Uterus (tissue), 4 donors: ENCODE data around the gene CAMK2N1. TPM values are rescaled to one million over a fixed set of nuclear protein-coding genes. Genes with fewer than 3 reads are reported as not detected.

ENCODE experiments used
- DNase-seq, 2 donors: peaks; one replicate each; pipeline ENCODE4 v3.0.0-alpha.2; 2019 to 2020
- H3K27ac ChIP-seq, 2 donors: fragments of 200-600 bp; sonication (generic); 1 replicate in 1 of 2; 2 replicates in 1 of 2; pipeline ENCODE4 v1.5.1; 2016 to 2018
- H3K27me3 ChIP-seq, 2 donors: fragments of 200-600 bp; sonication (generic); one replicate each; pipeline ENCODE4 v1.5.1; 2018 to 2019; ENCODE audit warnings: control low read depth in 1 of 2
- H3K36me3 ChIP-seq, 2 donors: fragments of 200-600 bp; sonication (generic); one replicate each; pipeline ENCODE4 v1.5.1; 2019; ENCODE audit warnings: control low read depth in 1 of 2
- H3K4me1 ChIP-seq, 2 donors: fragments of 200-600 bp; sonication (generic); one replicate each; pipeline ENCODE4 v1.5.1; 2018 to 2019; ENCODE audit warnings: control low read depth in 1 of 2
- H3K4me3 ChIP-seq, 2 donors: fragments of 200-600 bp; sonication (generic); 1 replicate in 1 of 2; 2 replicates in 1 of 2; pipeline ENCODE4 v1.5.1; 2018 to 2019; ENCODE audit warnings: mild to moderate bottlenecking in 1 of 2
- H3K9me3 ChIP-seq, 2 donors: fragments of 200-600 bp; sonication (generic); one replicate each; pipeline ENCODE4 v1.5.1; 2019; ENCODE audit warnings: control low read depth in 1 of 2
- POLR2A ChIP-seq, 2 donors: fragments of 450-650 bp; IDR thresholded peaks; one replicate each; pipeline ENCODE4 v1.6.1; 2016; ENCODE audit warnings: antibody characterized with exemption in 2 of 2, mild to moderate bottlenecking in 1 of 2, moderate library complexity in 1 of 2
- intact Hi-C: fragments of 100-400 bp; cut with DNase I; formaldehyde crosslinking; loops from one replicate; pipeline ENCODE4 v1.15.1; 2023; ENCODE audit warnings: low total_unique reads
- total RNA-seq, 4 donors: library from RNA; depleted of rRNA in 3 of 4; stranded (reverse); fragments of >200 nt in 3 of 4; gene quantifications; one replicate each; pipeline versions ENCODE4 v1.1.0 to v1.2.4, GENCODE V29; 2014 to 2023
- TF ChIP-seq, protein P1 (sequence below), 4 experiments: fragments of 200-600 bp in 2 of 4; fragments of 450-650 bp in 2 of 4; sonication (generic) in 2 of 4; IDR thresholded peaks; one replicate each; pipeline ENCODE4 v1.5.1; 2016 to 2019; ENCODE audit warnings: antibody characterized with exemption in 4 of 4, mild to moderate bottlenecking in 2 of 4, moderate library complexity in 1 of 4
- donor health status: DM: yes; HTN: yes; CAD: no.

CAMK2N1 gene
- total RNA-seq, 4 donors from 2014 or later: 12.6 to 37.3 (median 19.4) TPM

DNA sequence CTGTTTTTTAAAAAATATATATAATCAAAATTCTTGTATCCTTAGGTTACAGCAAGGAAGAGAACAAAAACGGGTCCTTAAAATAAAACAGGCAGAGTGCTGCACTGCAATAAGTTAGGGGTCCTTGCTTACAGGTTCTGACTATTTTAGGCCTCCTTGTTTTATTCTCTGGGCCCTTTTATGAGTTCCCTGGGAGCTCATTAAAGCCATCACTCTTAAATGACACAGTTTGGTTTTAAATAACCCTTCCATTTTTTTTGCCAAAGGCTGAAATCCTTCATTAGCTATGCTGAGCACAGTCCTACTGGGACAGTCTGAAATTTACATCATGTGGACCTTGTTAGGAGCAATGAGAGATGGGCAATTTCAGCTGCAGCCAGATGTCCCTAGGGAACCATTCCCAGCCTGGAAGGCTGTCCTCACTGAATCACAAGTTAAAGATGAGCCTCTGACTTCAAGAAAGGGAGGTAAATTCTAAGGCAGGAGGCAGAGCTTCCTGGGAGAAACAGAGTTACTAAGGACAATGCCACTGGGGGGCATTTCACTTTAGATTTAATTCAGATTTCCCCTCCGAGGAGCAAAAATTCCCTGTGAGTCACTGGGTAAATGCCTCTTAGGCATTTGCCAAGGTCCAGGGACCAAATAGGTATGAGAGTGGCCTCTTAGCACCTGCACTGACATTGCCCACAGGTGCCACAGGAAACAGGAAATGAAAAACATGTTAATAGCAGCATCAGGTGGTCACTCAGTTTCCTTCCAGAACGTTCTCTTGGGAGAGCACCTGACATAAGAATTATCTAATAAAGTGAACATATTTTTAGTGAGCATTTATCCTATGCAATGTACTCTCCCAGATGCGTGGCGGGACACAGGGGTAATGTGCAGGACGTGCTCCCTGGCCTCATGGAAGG is 25.8 kb upstream of the CAMK2N1 start:
- no peak for TF ChIP-seq POLR2A (IDR thresholded peaks at IDR 0.05)
- TF ChIP-seq, protein P1, sequence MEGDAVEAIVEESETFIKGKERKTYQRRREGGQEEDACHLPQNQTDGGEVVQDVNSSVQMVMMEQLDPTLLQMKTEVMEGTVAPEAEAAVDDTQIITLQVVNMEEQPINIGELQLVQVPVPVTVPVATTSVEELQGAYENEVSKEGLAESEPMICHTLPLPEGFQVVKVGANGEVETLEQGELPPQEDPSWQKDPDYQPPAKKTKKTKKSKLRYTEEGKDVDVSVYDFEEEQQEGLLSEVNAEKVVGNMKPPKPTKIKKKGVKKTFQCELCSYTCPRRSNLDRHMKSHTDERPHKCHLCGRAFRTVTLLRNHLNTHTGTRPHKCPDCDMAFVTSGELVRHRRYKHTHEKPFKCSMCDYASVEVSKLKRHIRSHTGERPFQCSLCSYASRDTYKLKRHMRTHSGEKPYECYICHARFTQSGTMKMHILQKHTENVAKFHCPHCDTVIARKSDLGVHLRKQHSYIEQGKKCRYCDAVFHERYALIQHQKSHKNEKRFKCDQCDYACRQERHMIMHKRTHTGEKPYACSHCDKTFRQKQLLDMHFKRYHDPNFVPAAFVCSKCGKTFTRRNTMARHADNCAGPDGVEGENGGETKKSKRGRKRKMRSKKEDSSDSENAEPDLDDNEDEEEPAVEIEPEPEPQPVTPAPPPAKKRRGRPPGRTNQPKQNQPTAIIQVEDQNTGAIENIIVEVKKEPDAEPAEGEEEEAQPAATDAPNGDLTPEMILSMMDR (IDR thresholded peaks at IDR 0.05): no peak

GRCh38 chr1:20508411-20508771 is 22.4 kb upstream of the CAMK2N1 start:
- Histone ChIP-seq H3K36me3 (no peaks in the 10 kb centered on the region), H3K27ac (peak overlapping the region; percentile 72 to 81), H3K27me3 (no peaks in the 10 kb centered on the region), H3K9me3 (no peaks in the 10 kb centered on the region), H3K4me1 (peaks cover 0 to 3% of the 10 kb centered on the region in 2 donors), H3K4me3 (peak overlapping the region; percentile 69 to 73)
- intact Hi-C loops: no loop called here
- no peak for TF ChIP-seq POLR2A (IDR thresholded peaks at IDR 0.05)
- TF ChIP-seq, protein P1 (IDR thresholded peaks at IDR 0.05): no peak
- DNase-seq: no peak

More for the DNA sequence above, 25.8 kb upstream of the CAMK2N1 start:
- H3K4me3 ChIP-seq: no peak overlapping the region
- DNase-seq: no peak
- intact Hi-C loops: no loop called here
- peaks cover 0 to 3% of the 10 kb centered on the region in 2 donors for H3K4me1 ChIP-seq
- H3K36me3 ChIP-seq: no peaks in the 10 kb centered on the region
- H3K27ac ChIP-seq: no peak overlapping the region
- no peaks in the 10 kb centered on the region for H3K9me3 ChIP-seq
- no peaks in the 10 kb centered on the region for H3K27me3 ChIP-seq

- Histone ChIP-seq H3K9me3 (no peaks in the 10 kb centered on the region), H3K36me3 (no peaks in the 10 kb centered on the region), H3K4me3 (peak within 1 kb of the TSS; percentile 69 to 73), H3K4me1 (peaks cover 0 to 3% of the 10 kb centered on the region in 2 donors), H3K27me3 (no peaks in the 10 kb centered on the region), H3K27ac (peak within 1 kb of the TSS; percentile 72 to 81)
- peak; percentile 95 for DNase-seq
- intact Hi-C loops: no loop called here
- TF ChIP-seq, protein P1 (IDR thresholded peaks at IDR 0.05): peak in 1 of 4 experiments; percentile 19
- TF ChIP-seq POLR2A (IDR thresholded peaks at IDR 0.05): peak in 1 of 2 donors; percentile 69
Observed at GRCh38 chr1:20507564-20508410, 21.8 kb upstream of the CAMK2N1 start, which contains the start of gene MUL1. TSS of gene MUL1 (minus strand) at chr1:20508151. CDS start at chr1:20508024, 127 bp downstream.

- Histone ChIP-seq H3K27me3 (no peaks in the 10 kb centered on the region), H3K4me1 (peaks cover 0 to 3% of the 10 kb centered on the region in 2 donors), H3K27ac (peak overlapping the region in 1 of 2 donors; percentile 72), H3K9me3 (no peaks in the 10 kb centered on the region), H3K36me3 (no peaks in the 10 kb centered on the region), H3K4me3 (peak overlapping the region; percentile 69 to 73)
- DNase-seq: no peak
- TF ChIP-seq, protein P1 (IDR thresholded peaks at IDR 0.05): no peak
- TF ChIP-seq POLR2A (IDR thresholded peaks at IDR 0.05): no peak
- intact Hi-C loops: no loop called here
Observed at GRCh38 chr1:20507248-20507563, 21.2 kb upstream of the CAMK2N1 start.
